Liver (tissue), 9 donors: ENCODE data around the gene STARD3NL. TPM values are rescaled to one million over a fixed set of nuclear protein-coding genes. Genes with fewer than 3 reads are reported as not detected.

Source experiments
- DNase-seq: peaks from one replicate; pipeline ENCODE4 v3.0.0-alpha.2; 2017; ENCODE audit warnings: low spot score
- H3K27ac ChIP-seq, 2 donors: one replicate each; pipeline ENCODE4 v1.7.0; 2013; ENCODE audit warnings: inconsistent platforms in 2 of 2, low read length in 2 of 2, control low read depth in 1 of 2, low read depth in 1 of 2, mild to moderate bottlenecking in 1 of 2
- H3K27me3 ChIP-seq, 4 donors: one replicate each; pipeline versions ENCODE4 v1.6.1 to v1.7.0; 2013; ENCODE audit warnings: low read length in 3 of 4, inconsistent platforms in 1 of 4, mild to moderate bottlenecking in 1 of 4, moderate library complexity in 1 of 4; ENCODE audit not compliant: control insufficient read depth in 4 of 4, insufficient read depth in 4 of 4
- H3K36me3 ChIP-seq, 4 donors: one replicate each; pipeline versions ENCODE4 v1.6.1 to v1.7.0; 2013; ENCODE audit warnings: low read length in 3 of 4, mild to moderate bottlenecking in 3 of 4, low read depth in 1 of 4, moderate library complexity in 1 of 4; ENCODE audit not compliant: control insufficient read depth in 4 of 4, insufficient read depth in 3 of 4
- H3K4me1 ChIP-seq, 4 donors: one replicate each; pipeline versions ENCODE4 v1.6.1 to v1.7.0; 2013; ENCODE audit warnings: low read length in 3 of 4, mild to moderate bottlenecking in 3 of 4, moderate library complexity in 1 of 4; ENCODE audit not compliant: control insufficient read depth in 4 of 4, insufficient read depth in 4 of 4
- H3K4me3 ChIP-seq, 3 donors: one replicate each; pipeline versions ENCODE4 v1.6.1 to v1.7.0; 2013; ENCODE audit warnings: low read length in 3 of 3, control low read depth in 1 of 3, low read depth in 1 of 3, mild to moderate bottlenecking in 1 of 3
- H3K9ac ChIP-seq, 2 donors: one replicate each; pipeline ENCODE4 v1.7.0; 2013; ENCODE audit warnings: low read length in 2 of 2, mild to moderate bottlenecking in 2 of 2, moderate library complexity in 2 of 2, control low read depth in 1 of 2, low read depth in 1 of 2
- H3K9me3 ChIP-seq, 4 donors: one replicate each; pipeline versions ENCODE4 v1.6.1 to v1.7.0; 2013; ENCODE audit warnings: low read length in 3 of 4; ENCODE audit not compliant: control insufficient read depth in 4 of 4
- ATF3 ChIP-seq: IDR thresholded peaks from 2 replicates; pipeline ENCODE4 v1.6.1; 2016; ENCODE audit warnings: antibody characterized with exemption
- FOXA1 ChIP-seq: IDR thresholded peaks from 2 replicates; pipeline ENCODE4 v1.6.1; 2016; ENCODE audit warnings: antibody characterized with exemption
- FOXA2 ChIP-seq: IDR thresholded peaks from 2 replicates; pipeline ENCODE4 v1.6.1; 2016; ENCODE audit warnings: antibody characterized with exemption
- GABPA ChIP-seq, 2 donors: IDR thresholded peaks in 1 of 2; conservative IDR thresholded peaks in 1 of 2; 2 replicates each; pipeline ENCODE4 v1.6.1; 2016; ENCODE audit warnings: antibody characterized with exemption in 2 of 2, mild to moderate bottlenecking in 1 of 2, moderate library complexity in 1 of 2
- HNF4A ChIP-seq, 2 donors: conservative IDR thresholded peaks; 2 replicates each; pipeline ENCODE4 v1.6.1; 2016; ENCODE audit warnings: antibody characterized with exemption in 2 of 2, mild to moderate bottlenecking in 2 of 2
- HNF4G ChIP-seq: IDR thresholded peaks from 2 replicates; pipeline ENCODE4 v1.6.1; 2016; ENCODE audit warnings: antibody characterized with exemption
- JUND ChIP-seq, 2 donors: IDR thresholded peaks; 2 replicates each; pipeline ENCODE4 v1.6.1; 2016; ENCODE audit warnings: antibody characterized with exemption in 2 of 2
- MAX ChIP-seq: IDR thresholded peaks from 2 replicates; pipeline ENCODE4 v1.6.1; 2016; ENCODE audit warnings: antibody characterized with exemption
- NR2F2 ChIP-seq: IDR thresholded peaks from 2 replicates; pipeline ENCODE4 v1.6.1; 2016; ENCODE audit warnings: antibody characterized with exemption
- RAD21 ChIP-seq, 2 donors: IDR thresholded peaks; 2 replicates each; pipeline ENCODE4 v1.6.1; 2016; ENCODE audit warnings: antibody characterized with exemption in 2 of 2, mild to moderate bottlenecking in 2 of 2
- YY1 ChIP-seq: IDR thresholded peaks from 2 replicates; pipeline ENCODE4 v1.6.1; 2016; ENCODE audit warnings: antibody characterized with exemption, mild to moderate bottlenecking
- WGBS: extraction: QIAGEN DNeasy Blood & Tissue Kit; methylation state at CpG from one replicate; pipeline ENCODE4 v1.1.7; 2013; 5-methylcytosine and 5-hydroxymethylcytosine counted together
- polyA plus RNA-seq, 2 donors: library from polyadenylated mRNA; stranded (reverse) in 1 of 2; unstranded in 1 of 2; fragments of 200-250 nt in 1 of 2; fragments of >200 nt in 1 of 2; fragmentation: Nextera tagmentation in 1 of 2; extraction: Ambion mirVana in 1 of 2; gene quantifications; one replicate each; pipeline versions ENCODE4 v1.2.1 to v1.2.3, GENCODE V29; 2013 to 2015
- total RNA-seq, 2 donors: library from RNA; depleted of rRNA; stranded (reverse); fragments of >200 nt; gene quantifications; one replicate each; pipeline ENCODE4 v1.2.3, GENCODE V29; 2014
- TF ChIP-seq, protein P1 (sequence below): fragments of 150-350 bp; IDR thresholded peaks from 2 replicates; pipeline ENCODE4 v1.5.1; 2017; ENCODE audit warnings: improper control_type of control experiment, low read depth, low read length; ENCODE audit not compliant: missing input control
- TF ChIP-seq, protein P2 (sequence below): IDR thresholded peaks from 2 replicates; pipeline ENCODE4 v1.6.1; 2016; ENCODE audit warnings: antibody characterized with exemption
- donor health status: healthy.
- donor health status: healthy.
- donor health status: healthy.
- donor health status: healthy.
- donor health status: healthy.

STARD3NL gene
- total and polyA plus RNA-seq, 4 donors, result 9.1 to 25.1 (median 10.2) TPM

- no peak overlapping the region for H3K9ac ChIP-seq
- no peak overlapping the region for H3K4me3 ChIP-seq
- 74% methylated on average over 4 of the region's 4 CpGs for WGBS
- no peaks in the 10 kb centered on the region for H3K9me3 ChIP-seq
- no peaks in the 10 kb centered on the region for H3K27me3 ChIP-seq
- no peaks in the 10 kb centered on the region for H3K4me1 ChIP-seq
- no peaks in the 10 kb centered on the region for H3K36me3 ChIP-seq
- no peak overlapping the region for H3K27ac ChIP-seq
- DNase-seq, result no peak
- TF ChIP-seq JUND (IDR thresholded peaks at IDR 0.05) (no peak), NR2F2 (no peak), HNF4G (no peak)
Measured at GRCh38 chr7:38163671-38164070, 14.4 kb upstream of the STARD3NL start.

DNA sequence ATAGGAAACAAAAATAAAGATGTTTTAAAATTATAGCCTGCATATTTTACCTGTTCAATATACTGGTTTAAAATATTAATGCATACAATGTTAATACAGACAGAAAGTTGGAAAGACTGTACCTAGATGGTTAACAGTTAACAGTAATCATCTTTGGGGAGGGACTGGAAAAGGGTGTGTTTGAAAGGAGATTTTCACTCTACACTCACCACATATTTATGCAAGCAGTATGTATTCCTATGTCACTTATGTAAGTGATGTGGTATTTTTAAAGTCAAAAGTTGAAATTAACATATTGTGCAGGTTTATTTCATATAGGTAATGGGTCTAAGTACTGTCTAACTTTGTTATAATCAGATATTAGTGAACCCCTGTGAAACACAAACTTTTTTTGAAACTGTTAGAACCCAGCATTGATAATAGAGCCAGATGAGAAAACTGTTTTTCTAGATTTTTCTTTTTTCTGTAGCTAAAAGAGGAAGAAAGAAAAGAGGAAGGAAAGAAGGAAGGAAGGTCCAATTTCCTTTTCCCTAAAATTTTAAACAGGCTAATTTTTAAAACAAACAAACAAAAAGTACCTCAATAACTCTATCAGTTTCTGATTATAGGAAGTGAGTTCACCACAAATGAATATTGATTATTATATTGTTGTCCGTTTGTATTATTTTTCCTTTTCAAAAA lies 9.0 kb upstream of the STARD3NL start:
- no peak for TF ChIP-seq FOXA2
- TF ChIP-seq JUND (IDR thresholded peaks at IDR 0.05), result no peak
- no peak for TF ChIP-seq RAD21 (IDR thresholded peaks at IDR 0.05)
- TF ChIP-seq, protein P1, sequence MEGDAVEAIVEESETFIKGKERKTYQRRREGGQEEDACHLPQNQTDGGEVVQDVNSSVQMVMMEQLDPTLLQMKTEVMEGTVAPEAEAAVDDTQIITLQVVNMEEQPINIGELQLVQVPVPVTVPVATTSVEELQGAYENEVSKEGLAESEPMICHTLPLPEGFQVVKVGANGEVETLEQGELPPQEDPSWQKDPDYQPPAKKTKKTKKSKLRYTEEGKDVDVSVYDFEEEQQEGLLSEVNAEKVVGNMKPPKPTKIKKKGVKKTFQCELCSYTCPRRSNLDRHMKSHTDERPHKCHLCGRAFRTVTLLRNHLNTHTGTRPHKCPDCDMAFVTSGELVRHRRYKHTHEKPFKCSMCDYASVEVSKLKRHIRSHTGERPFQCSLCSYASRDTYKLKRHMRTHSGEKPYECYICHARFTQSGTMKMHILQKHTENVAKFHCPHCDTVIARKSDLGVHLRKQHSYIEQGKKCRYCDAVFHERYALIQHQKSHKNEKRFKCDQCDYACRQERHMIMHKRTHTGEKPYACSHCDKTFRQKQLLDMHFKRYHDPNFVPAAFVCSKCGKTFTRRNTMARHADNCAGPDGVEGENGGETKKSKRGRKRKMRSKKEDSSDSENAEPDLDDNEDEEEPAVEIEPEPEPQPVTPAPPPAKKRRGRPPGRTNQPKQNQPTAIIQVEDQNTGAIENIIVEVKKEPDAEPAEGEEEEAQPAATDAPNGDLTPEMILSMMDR, result no peak
- no peak for TF ChIP-seq GABPA (IDR thresholded peaks at IDR 0.05 in 1 of 2, conservative IDR thresholded peaks at IDR 0.05 in 1 of 2)
- TF ChIP-seq YY1, result no peak
- TF ChIP-seq, protein P2, sequence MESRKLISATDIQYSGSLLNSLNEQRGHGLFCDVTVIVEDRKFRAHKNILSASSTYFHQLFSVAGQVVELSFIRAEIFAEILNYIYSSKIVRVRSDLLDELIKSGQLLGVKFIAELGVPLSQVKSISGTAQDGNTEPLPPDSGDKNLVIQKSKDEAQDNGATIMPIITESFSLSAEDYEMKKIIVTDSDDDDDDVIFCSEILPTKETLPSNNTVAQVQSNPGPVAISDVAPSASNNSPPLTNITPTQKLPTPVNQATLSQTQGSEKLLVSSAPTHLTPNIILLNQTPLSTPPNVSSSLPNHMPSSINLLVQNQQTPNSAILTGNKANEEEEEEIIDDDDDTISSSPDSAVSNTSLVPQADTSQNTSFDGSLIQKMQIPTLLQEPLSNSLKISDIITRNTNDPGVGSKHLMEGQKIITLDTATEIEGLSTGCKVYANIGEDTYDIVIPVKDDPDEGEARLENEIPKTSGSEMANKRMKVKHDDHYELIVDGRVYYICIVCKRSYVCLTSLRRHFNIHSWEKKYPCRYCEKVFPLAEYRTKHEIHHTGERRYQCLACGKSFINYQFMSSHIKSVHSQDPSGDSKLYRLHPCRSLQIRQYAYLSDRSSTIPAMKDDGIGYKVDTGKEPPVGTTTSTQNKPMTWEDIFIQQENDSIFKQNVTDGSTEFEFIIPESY, result no peak
- TF ChIP-seq ATF3, result no peak
- no peak for TF ChIP-seq FOXA1
- Histone ChIP-seq H3K4me1 (no peaks in the 10 kb centered on the region), H3K9me3 (peaks cover 0 to 2% (median 0%) of the 10 kb centered on the region in 4 donors), H3K36me3 (no peaks in the 10 kb centered on the region), H3K4me3 (no peak overlapping the region), H3K27ac (no peak overlapping the region), H3K27me3 (peaks cover 0 to 2% (median 0%) of the 10 kb centered on the region in 4 donors), H3K9ac (no peak overlapping the region)
- 64% methylated on average over 1 of the region's 1 CpG for WGBS
- DNase-seq, result no peak

- Histone ChIP-seq H3K4me1 (no peaks in the 10 kb centered on the region), H3K27me3 (peaks cover 0 to 3% (median 0%) of the 10 kb centered on the region in 4 donors), H3K4me3 (no peak overlapping the region), H3K36me3 (no peaks in the 10 kb centered on the region), H3K27ac (no peak overlapping the region), H3K9ac (no peak overlapping the region), H3K9me3 (peaks cover 0 to 2% (median 0%) of the 10 kb centered on the region in 4 donors)
- 66% methylated on average over 2 of the region's 2 CpGs for WGBS
- TF ChIP-seq, protein P2, result no peak
- TF ChIP-seq MAX (no peak), HNF4A (conservative IDR thresholded peaks at IDR 0.05) (no peak)
- no peak for DNase-seq
Measured at GRCh38 chr7:38169847-38170246, 8.2 kb upstream of the STARD3NL start.
